ENCODE results near the gene FNIP2. TPM values are rescaled to one million over a fixed set of nuclear protein-coding genes. Genes with fewer than 3 reads are reported as not detected.

FNIP2 gene
- total and polyA plus RNA-seq, 4 donors = 8.8 to 88.7 (median 23.5) TPM

- TF ChIP-seq, protein P1, sequence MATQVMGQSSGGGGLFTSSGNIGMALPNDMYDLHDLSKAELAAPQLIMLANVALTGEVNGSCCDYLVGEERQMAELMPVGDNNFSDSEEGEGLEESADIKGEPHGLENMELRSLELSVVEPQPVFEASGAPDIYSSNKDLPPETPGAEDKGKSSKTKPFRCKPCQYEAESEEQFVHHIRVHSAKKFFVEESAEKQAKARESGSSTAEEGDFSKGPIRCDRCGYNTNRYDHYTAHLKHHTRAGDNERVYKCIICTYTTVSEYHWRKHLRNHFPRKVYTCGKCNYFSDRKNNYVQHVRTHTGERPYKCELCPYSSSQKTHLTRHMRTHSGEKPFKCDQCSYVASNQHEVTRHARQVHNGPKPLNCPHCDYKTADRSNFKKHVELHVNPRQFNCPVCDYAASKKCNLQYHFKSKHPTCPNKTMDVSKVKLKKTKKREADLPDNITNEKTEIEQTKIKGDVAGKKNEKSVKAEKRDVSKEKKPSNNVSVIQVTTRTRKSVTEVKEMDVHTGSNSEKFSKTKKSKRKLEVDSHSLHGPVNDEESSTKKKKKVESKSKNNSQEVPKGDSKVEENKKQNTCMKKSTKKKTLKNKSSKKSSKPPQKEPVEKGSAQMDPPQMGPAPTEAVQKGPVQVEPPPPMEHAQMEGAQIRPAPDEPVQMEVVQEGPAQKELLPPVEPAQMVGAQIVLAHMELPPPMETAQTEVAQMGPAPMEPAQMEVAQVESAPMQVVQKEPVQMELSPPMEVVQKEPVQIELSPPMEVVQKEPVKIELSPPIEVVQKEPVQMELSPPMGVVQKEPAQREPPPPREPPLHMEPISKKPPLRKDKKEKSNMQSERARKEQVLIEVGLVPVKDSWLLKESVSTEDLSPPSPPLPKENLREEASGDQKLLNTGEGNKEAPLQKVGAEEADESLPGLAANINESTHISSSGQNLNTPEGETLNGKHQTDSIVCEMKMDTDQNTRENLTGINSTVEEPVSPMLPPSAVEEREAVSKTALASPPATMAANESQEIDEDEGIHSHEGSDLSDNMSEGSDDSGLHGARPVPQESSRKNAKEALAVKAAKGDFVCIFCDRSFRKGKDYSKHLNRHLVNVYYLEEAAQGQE (IDR thresholded peaks at IDR 0.05) = no peak
- no peak for TF ChIP-seq JUND (IDR thresholded peaks at IDR 0.05)
- no peak for TF ChIP-seq YY1 (IDR thresholded peaks at IDR 0.05)
- TF ChIP-seq, protein P2, sequence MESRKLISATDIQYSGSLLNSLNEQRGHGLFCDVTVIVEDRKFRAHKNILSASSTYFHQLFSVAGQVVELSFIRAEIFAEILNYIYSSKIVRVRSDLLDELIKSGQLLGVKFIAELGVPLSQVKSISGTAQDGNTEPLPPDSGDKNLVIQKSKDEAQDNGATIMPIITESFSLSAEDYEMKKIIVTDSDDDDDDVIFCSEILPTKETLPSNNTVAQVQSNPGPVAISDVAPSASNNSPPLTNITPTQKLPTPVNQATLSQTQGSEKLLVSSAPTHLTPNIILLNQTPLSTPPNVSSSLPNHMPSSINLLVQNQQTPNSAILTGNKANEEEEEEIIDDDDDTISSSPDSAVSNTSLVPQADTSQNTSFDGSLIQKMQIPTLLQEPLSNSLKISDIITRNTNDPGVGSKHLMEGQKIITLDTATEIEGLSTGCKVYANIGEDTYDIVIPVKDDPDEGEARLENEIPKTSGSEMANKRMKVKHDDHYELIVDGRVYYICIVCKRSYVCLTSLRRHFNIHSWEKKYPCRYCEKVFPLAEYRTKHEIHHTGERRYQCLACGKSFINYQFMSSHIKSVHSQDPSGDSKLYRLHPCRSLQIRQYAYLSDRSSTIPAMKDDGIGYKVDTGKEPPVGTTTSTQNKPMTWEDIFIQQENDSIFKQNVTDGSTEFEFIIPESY (IDR thresholded peaks at IDR 0.05) = no peak
- no peak for TF ChIP-seq RAD21 (IDR thresholded peaks at IDR 0.05)
Observed at GRCh38 chr4:158873795-158874401, 105.1 kb downstream of the FNIP2 start (continued).

DNA sequence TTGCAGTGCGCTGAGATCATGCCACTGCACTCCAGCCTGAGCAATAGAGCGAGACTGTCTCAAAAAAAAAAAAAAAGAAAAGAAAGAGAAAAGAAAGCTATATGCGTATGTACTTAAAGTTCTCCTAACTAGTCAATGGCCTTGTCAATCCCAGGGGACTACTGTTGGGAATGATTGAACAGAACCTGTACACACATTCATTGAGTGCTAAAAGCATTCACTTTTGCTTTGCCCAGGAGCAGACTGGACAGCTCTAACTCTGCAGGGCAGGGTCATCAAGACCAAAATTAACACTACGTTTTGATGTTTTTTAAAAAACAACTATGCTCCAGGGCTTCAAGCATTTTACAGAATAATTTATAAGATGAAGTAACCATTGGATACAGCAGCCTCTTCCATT is 106.2 kb downstream of the FNIP2 start:
- Histone ChIP-seq H3K9me3 (ENCODE audit: control insufficient read depth in 4 of 4, low read length in 3 of 4) (no peaks in the 10 kb centered on the region), H3K36me3 (ENCODE audit: control insufficient read depth in 4 of 4, insufficient read depth in 3 of 4, low read depth in 1 of 4, low read length in 3 of 4) (peaks cover 0 to 21% (median 16%) of the 10 kb centered on the region in 4 donors), H3K9ac (ENCODE audit: low read depth in 1 of 2, low read length in 2 of 2) (no peak overlapping the region), H3K4me1 (ENCODE audit: control insufficient read depth in 4 of 4, insufficient read depth in 4 of 4, low read length in 3 of 4) (peaks cover 4 to 29% (median 13%) of the 10 kb centered on the region in 4 donors), H3K27ac (ENCODE audit: low read depth in 1 of 2, low read length in 2 of 2) (no peak overlapping the region), H3K4me3 (ENCODE audit: low read depth in 1 of 3, low read length in 3 of 3) (no peak overlapping the region), H3K27me3 (ENCODE audit: control insufficient read depth in 4 of 4, insufficient read depth in 4 of 4, low read length in 3 of 4) (no peaks in the 10 kb centered on the region)
- WGBS = 79% methylated on average over 4 of the region's 4 CpGs
- no peak for DNase-seq (ENCODE audit: low spot score)
- TF ChIP-seq GABPA (IDR thresholded peaks at IDR 0.05 in 1 of 2, conservative IDR thresholded peaks at IDR 0.05 in 1 of 2) (no peak), EGR1 (IDR thresholded peaks at IDR 0.05; ENCODE audit: low read depth in 2 of 2) (no peak)

- no peaks in the 10 kb centered on the region for H3K9me3 ChIP-seq (ENCODE audit: control insufficient read depth in 4 of 4, low read length in 3 of 4)
- H3K9ac ChIP-seq (ENCODE audit: low read depth in 1 of 2, low read length in 2 of 2) = no peak overlapping the region
- H3K4me3 ChIP-seq (ENCODE audit: low read depth in 1 of 3, low read length in 3 of 3) = no peak overlapping the region
- peak; percentile 11 for TF ChIP-seq FOXA2 (IDR thresholded peaks at IDR 0.05)
- peak; percentile 37 to 52 for TF ChIP-seq HNF4A (conservative IDR thresholded peaks at IDR 0.05)
- no peak for TF ChIP-seq GABPA (IDR thresholded peaks at IDR 0.05 in 1 of 2, conservative IDR thresholded peaks at IDR 0.05 in 1 of 2)
- TF ChIP-seq YY1 (IDR thresholded peaks at IDR 0.05) = peak; percentile 80
- peak; percentile 45 for TF ChIP-seq SP1 (IDR thresholded peaks at IDR 0.05)
- TF ChIP-seq RAD21 (IDR thresholded peaks at IDR 0.05) = peak in 1 of 2 donors; percentile 43
- TF ChIP-seq NR2F2 (IDR thresholded peaks at IDR 0.05) = no peak
- TF ChIP-seq RXRA (IDR thresholded peaks at IDR 0.05) = peak; percentile 37 to 51
- TF ChIP-seq JUND (IDR thresholded peaks at IDR 0.05) = peak in 1 of 2 donors; percentile 13
- H3K27me3 ChIP-seq (ENCODE audit: control insufficient read depth in 4 of 4, insufficient read depth in 4 of 4, low read length in 3 of 4) = no peaks in the 10 kb centered on the region
- no peak for DNase-seq (ENCODE audit: low spot score)
- WGBS = 35% methylated on average over 1 of the region's 1 CpG
- H3K27ac ChIP-seq (ENCODE audit: low read depth in 1 of 2, low read length in 2 of 2) = no peak overlapping the region
- peaks cover 4 to 29% (median 13%) of the 10 kb centered on the region in 4 donors for H3K4me1 ChIP-seq (ENCODE audit: control insufficient read depth in 4 of 4, insufficient read depth in 4 of 4, low read length in 3 of 4)
- peaks cover 0 to 18% (median 14%) of the 10 kb centered on the region in 4 donors for H3K36me3 ChIP-seq (ENCODE audit: control insufficient read depth in 4 of 4, insufficient read depth in 3 of 4, low read depth in 1 of 4, low read length in 3 of 4)
Observed at GRCh38 chr4:158875455-158875854, 106.6 kb downstream of the FNIP2 start.

All from liver (tissue), 9 donors.